GM12892 (cell line): ENCODE results near the gene TRIP4. TPM values are rescaled to one million over a fixed set of nuclear protein-coding genes. Genes with fewer than 3 reads are reported as not detected.
"Not testable (repeated sequence)": the region's sequence is repeated elsewhere in the genome, so short reads cannot be mapped to it uniquely, and the experiment has no call there.

Experiments
- DNase-seq: peaks from one replicate; pipeline ENCODE4 v3.0.0; 2011; ENCODE audit not compliant: insufficient read length
- FAIRE-seq: peaks from 2 replicates; lab custom pipeline; 2011; peaks lifted over from hg19 to GRCh38; lab: Jason Lieb, UNC
- POLR2A ChIP-seq: IDR thresholded peaks from 2 replicates; pipeline ENCODE4 v1.6.1; 2011; ENCODE audit warnings: low read depth, low read length, control low read depth
- POLR2AphosphoS5 ChIP-seq: IDR thresholded peaks from 2 replicates; pipeline ENCODE4 v1.6.1; 2011; ENCODE audit warnings: low read depth, low read length, control low read depth
- TAF1 ChIP-seq: IDR thresholded peaks from 2 replicates; pipeline ENCODE4 v1.6.1; 2011; ENCODE audit warnings: low read depth, mild to moderate bottlenecking, control low read depth, low read length, borderline replicate concordance
- polyA plus RNA-seq: library from polyadenylated mRNA; unstranded; fragments of >200 nt; gene quantifications from one replicate; pipeline ENCODE4 v1.2.1, GENCODE V29; 2012; ENCODE audit warnings: missing spikeins, inconsistent platforms; ENCODE audit not compliant: missing spikeins

The TRIP4 gene
- polyA plus RNA-seq: 18.4 TPM

DNA sequence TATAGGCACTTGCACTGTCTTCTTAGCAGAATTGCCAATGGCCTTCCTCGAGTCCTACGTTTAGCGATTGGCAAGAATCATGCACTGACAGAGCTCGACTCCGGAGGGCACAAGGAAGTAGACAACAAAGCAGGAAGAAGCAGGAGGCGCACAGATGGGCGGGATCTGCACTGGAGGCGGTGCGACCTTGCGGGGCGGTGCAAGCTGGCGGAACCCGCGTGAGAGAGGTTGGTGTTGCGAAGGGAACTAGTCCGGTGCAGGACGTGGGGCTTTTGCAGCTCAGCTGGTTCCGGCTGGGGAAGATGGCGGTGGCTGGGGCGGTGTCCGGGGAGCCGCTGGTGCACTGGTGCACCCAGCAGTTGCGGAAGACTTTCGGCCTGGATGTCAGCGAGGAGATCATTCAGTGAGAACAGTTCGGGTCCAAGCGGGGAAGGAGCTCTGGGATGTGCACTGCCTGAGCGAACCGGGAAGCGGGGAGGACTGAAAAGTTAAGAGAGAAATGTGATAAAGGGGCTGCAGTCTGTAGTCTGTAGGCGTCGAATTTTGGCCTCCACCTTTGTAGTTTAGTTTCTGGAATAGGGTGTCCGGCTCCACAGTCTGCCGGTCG lies at the start of gene TRIP4:
TRIP4 (plus strand) TSS at position 275 of the 607 bp plus-strand sequence; CDS start at position 303, 28 bp downstream.
- TF ChIP-seq TAF1: peak; percentile 93
- peak; percentile 94 for TF ChIP-seq POLR2AphosphoS5
- TF ChIP-seq POLR2A: peak; percentile 94

GRCh38 chr15:64340355-64340754 lies 47.3 kb upstream of the TRIP4 start:
- FAIRE-seq (no peak), DNase-seq (no peak)
- TF ChIP-seq POLR2A (no peak), TAF1 (no peak), POLR2AphosphoS5 (no peak)

More for the DNA sequence above, at the start of gene TRIP4:
- DNase-seq (peak; percentile 85), FAIRE-seq (peak; percentile 99)

DNA sequence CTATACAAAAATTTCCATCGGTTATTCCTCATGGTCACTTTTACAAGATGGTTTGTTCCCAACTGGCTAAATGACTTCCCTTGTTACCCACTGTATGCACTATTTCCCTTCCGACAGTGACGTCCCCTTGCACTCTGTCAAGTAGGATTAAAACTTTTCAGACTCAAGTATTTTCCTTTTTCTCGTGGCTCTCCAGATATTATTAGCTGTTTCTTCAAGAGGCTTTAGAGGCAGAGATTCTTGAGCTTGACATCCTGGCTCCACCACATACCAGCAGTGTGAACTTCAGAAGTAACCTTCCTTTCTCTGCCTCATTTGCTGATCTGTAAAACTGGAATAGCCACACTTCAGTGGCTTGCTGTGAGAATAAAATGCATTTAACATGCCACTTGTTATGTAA lies 45.7 kb upstream of the TRIP4 start:
- FAIRE-seq (no peak), DNase-seq (no peak)
- no peak for TF ChIP-seq POLR2A
- TF ChIP-seq POLR2AphosphoS5: no peak
- TF ChIP-seq TAF1: no peak

DNA sequence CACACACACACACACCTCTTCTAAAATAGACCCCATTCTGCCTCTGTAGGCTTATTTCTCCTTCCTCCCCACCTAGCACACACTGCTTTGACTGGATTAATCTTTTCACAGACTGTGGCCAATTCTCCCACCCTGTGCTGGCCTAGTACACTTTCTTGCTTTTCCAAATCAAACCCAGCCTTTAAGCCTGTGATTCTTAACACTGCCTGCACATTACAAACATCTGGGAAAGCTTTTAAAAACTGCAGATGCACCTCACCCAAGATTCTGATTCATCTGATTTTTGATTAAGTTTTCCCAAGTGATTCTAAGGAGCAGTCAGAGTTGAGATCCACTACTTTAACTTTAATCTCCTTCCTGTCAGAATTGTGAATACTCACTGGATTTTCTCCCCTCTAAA lies 44.4 kb upstream of the TRIP4 start:
- no peak for TF ChIP-seq POLR2A
- no peak for TF ChIP-seq POLR2AphosphoS5
- no peak for TF ChIP-seq TAF1
- FAIRE-seq (no peak), DNase-seq (no peak)

GRCh38 chr15:64343841-64344240 lies 43.8 kb upstream of the TRIP4 start:
- no peak for DNase-seq
- TF ChIP-seq POLR2AphosphoS5 (no peak), TAF1 (no peak), POLR2A (no peak)

DNA sequence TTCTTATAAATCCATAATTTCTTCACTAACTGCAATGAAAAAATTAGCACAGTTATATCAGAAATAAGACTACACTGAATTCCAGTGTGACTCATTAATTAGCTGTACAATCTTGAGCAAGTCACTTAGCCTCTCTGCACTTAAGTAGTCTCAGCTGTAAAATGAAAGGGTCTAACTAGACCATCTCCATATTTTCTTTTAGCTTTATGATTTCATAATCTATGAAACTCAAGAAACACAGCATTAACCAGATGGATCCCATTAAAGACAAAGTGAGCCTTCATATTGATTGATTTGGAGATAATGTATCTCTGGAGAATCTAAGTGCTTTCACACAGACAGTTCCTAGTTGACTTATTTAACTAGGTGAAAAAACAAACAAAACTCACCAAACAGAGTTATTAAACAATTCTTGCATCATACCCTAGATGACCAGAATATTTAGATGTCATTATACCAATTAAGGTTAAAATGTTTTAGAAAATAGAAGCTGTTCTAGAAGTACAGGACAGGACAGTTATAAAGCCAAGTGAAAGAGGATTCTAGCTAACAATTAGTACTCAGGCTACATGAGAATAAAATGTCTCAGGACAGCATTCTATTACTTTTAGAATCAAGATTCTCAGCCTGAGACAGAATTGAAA lies 42.9 kb upstream of the TRIP4 start:
- no peak for FAIRE-seq
- DNase-seq: no peak
- TF ChIP-seq POLR2AphosphoS5 (no peak), POLR2A (no peak), TAF1 (no peak)

More at GRCh38 chr15:64343841-64344240, 43.8 kb upstream of the TRIP4 start:
- FAIRE-seq: no peak

DNA sequence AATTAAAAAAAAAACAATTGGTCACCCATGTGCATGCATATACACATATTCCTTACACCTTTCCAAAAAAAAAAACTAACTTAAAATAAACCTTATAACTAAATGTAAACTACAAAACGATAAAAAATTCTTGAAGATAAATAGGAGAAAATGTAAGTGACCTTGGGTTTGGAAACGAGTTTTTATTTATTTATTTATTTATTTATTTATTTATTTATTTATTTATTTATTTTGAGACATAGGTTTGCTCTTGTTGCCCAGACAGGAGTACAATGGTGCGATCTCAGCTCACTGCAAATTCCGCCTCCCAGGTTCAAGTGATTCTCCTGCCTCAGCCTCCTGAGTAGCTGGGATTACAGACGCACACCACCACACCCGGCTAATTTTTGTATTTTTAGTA lies 41.4 kb upstream of the TRIP4 start:
- not testable (repeated sequence) for DNase-seq, FAIRE-seq

DNA sequence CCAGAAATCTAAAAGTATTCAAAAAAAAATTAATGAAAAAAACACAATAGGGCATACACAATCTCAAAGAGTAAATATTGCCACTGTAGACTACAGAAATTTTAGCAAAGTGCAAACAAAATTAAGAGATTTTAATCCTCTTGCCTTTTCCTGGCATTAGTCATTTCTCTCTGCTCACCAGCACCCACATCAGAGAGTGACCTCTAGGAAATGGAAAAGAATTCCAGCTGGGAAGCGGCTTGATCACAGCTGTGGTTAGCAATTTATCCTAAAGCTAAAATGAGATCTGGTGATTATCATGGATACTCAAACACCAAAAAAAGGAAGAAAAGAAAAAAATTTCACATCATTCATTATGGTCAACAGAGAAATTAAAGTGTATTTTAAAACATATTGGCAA lies 39.2 kb upstream of the TRIP4 start:
- no peak for FAIRE-seq
- DNase-seq: no peak
- no peak for TF ChIP-seq TAF1
- no peak for TF ChIP-seq POLR2AphosphoS5
- no peak for TF ChIP-seq POLR2A

- DNase-seq: no peak
- TF ChIP-seq POLR2A (no peak), POLR2AphosphoS5 (no peak), TAF1 (no peak)
- FAIRE-seq: no peak
These were observed 38.3 kb upstream of the TRIP4 start for GRCh38 chr15:64349375-64349774.

DNA sequence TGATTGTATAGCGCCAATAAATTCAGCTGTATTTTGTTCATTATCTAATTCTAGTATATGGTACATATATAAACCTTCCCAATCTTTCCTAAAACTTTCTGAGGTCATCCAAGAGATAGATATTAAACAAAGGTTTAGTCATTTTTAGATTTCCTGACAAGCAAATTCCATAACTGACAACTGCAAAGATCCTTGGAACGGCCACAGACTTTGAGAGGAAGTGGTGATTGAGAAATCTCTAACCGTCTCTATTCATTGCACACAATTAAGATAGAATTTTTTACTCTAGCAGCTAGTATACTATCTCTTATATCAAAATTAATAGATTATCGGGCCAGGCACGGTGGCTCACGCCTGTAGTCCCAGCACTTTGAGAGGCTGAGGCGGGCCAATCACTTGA lies 36.4 kb upstream of the TRIP4 start:
- DNase-seq: no peak
- TF ChIP-seq TAF1 (no peak), POLR2AphosphoS5 (no peak), POLR2A (no peak)
- FAIRE-seq: no peak

- DNase-seq (no peak), FAIRE-seq (no peak)
- TF ChIP-seq POLR2AphosphoS5: no peak
- no peak for TF ChIP-seq TAF1
- TF ChIP-seq POLR2A: no peak
These were observed 32.8 kb upstream of the TRIP4 start for GRCh38 chr15:64354688-64355344.
